ENCODE results near the gene POLDIP2. TPM values are rescaled to one million over a fixed set of nuclear protein-coding genes. Genes with fewer than 3 reads are reported as not detected.

Gene POLDIP2
- total and polyA plus RNA-seq, 9 of the 15 experiments (the other 6 are each of a cell fraction or from before 2014, with no cell fraction given): 22.0 to 137 (median 104) TPM

DNA sequence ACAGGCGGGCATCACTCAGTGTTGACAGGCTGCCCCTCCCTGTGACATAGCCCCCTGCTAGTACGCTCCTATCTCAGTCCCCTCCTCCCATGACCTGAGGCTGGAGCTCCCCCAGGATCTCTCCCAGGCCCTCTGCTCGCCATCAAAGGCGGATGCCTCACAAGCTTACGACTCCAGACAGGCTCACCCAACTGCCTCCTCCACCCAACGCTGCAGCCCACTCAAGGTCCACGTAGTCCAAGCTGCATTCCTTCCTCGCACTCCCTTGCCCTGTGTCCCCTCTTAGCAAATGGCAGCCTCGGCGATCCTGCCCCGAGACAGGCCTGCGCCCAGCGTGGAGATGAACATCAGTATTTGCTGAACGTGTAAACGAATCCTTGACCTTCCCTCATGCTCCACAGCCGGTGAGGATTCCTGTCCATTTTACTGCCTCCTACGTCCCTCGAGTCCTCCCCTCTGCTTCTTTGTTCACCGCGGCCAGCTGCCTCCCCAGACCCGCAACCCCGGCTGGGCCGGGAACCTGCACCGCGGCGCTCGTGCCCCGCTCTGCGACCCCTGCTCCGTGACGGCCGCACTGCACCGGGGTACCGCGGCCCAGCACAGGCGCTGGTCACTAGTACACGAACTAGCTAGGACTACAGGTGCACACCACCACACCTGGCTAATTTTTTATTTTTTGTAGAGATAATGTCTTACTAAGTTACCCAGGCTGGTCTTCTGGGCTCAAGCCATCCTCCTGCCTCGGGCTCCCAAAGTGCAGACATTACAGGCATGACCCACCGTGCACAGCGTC, 39.2 kb downstream of the POLDIP2 start (continued):
- no peak for TF ChIP-seq SRSF3 (IDR thresholded peaks at IDR 0.05; ENCODE audit: insufficient read depth, low read length)
- no peak for TF ChIP-seq ZSCAN29 (IDR thresholded peaks at IDR 0.05)
- TF ChIP-seq TAF1 (IDR thresholded peaks at IDR 0.05; ENCODE audit: control insufficient read depth, extremely low read depth, insufficient read depth, low read length, severe bottlenecking): peak; percentile 45
- no peak for TF ChIP-seq SMAD2 (IDR thresholded peaks at IDR 0.05; ENCODE audit: low read depth, low read length)
- TF ChIP-seq ZNF23 (CRISPR knock-in tag; IDR thresholded peaks at IDR 0.05): no peak
- TF ChIP-seq, protein P1, sequence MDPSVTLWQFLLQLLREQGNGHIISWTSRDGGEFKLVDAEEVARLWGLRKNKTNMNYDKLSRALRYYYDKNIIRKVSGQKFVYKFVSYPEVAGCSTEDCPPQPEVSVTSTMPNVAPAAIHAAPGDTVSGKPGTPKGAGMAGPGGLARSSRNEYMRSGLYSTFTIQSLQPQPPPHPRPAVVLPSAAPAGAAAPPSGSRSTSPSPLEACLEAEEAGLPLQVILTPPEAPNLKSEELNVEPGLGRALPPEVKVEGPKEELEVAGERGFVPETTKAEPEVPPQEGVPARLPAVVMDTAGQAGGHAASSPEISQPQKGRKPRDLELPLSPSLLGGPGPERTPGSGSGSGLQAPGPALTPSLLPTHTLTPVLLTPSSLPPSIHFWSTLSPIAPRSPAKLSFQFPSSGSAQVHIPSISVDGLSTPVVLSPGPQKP (CRISPR knock-in tag; IDR thresholded peaks at IDR 0.05): no peak
- no peak for TF ChIP-seq ZNF75A (CRISPR knock-in tag; IDR thresholded peaks at IDR 0.05)
- TF ChIP-seq, protein P2, sequence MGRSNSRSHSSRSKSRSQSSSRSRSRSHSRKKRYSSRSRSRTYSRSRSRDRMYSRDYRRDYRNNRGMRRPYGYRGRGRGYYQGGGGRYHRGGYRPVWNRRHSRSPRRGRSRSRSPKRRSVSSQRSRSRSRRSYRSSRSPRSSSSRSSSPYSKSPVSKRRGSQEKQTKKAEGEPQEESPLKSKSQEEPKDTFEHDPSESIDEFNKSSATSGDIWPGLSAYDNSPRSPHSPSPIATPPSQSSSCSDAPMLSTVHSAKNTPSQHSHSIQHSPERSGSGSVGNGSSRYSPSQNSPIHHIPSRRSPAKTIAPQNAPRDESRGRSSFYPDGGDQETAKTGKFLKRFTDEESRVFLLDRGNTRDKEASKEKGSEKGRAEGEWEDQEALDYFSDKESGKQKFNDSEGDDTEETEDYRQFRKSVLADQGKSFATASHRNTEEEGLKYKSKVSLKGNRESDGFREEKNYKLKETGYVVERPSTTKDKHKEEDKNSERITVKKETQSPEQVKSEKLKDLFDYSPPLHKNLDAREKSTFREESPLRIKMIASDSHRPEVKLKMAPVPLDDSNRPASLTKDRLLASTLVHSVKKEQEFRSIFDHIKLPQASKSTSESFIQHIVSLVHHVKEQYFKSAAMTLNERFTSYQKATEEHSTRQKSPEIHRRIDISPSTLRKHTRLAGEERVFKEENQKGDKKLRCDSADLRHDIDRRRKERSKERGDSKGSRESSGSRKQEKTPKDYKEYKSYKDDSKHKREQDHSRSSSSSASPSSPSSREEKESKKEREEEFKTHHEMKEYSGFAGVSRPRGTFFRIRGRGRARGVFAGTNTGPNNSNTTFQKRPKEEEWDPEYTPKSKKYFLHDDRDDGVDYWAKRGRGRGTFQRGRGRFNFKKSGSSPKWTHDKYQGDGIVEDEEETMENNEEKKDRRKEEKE (IDR thresholded peaks at IDR 0.05; ENCODE audit: borderline replicate concordance in 1 of 2, control insufficient read depth in 1 of 2, low read depth in 2 of 2, low read length in 1 of 2): no peak
- no peak for TF ChIP-seq SRSF7 (optimal IDR thresholded peaks at IDR 0.05; ENCODE audit: low read depth, low read length)
- TF ChIP-seq POLR3A (IDR thresholded peaks at IDR 0.05; ENCODE audit: borderline replicate concordance, extremely low read depth, insufficient read depth, insufficient read length): no peak
- TF ChIP-seq ZBED1 (IDR thresholded peaks at IDR 0.05): no peak
- no peak for TF ChIP-seq MYC (IDR thresholded peaks at IDR 0.05; ENCODE audit: low read depth, low read length)
- peak; percentile 58; the same call in 1 of the 2 replicates for TF ChIP-seq MYC (CRISPR knock-in tag; IDR thresholded peaks at IDR 0.05; ENCODE audit: borderline replicate concordance, low read depth)
- no peak for TF ChIP-seq FIP1L1 (IDR thresholded peaks at IDR 0.05; ENCODE audit: low read depth, low read length, poor library complexity, severe bottlenecking)
- TF ChIP-seq ZNF76 (CRISPR knock-in tag; IDR thresholded peaks at IDR 0.05; ENCODE audit: borderline replicate concordance): no peak
- TF ChIP-seq, protein P3, sequence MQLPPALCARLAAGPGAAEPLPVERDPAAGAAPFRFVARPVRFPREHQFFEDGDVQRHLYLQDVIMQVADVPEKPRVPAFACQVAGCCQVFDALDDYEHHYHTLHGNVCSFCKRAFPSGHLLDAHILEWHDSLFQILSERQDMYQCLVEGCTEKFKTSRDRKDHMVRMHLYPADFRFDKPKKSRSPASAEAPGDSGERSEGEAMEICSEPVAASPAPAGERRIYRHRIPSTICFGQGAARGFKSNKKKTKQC (CRISPR knock-in tag; IDR thresholded peaks at IDR 0.05): no peak
- peak; percentile 32 for TF ChIP-seq KDM5B (IDR thresholded peaks at IDR 0.05; ENCODE audit: insufficient replicate concordance, low read depth, low read length)
- TF ChIP-seq GATAD2A (IDR thresholded peaks at IDR 0.05): 0 out of 2 replicates have a peak, but pooled peaks have one; percentile 1
- no peak for TF ChIP-seq TEAD2 (tag; IDR thresholded peaks at IDR 0.05)
- no peak for TF ChIP-seq IRF2 (CRISPR knock-in tag; IDR thresholded peaks at IDR 0.05)

Data from K562 (cell line).